ENCODE results near the gene TBX1.

DNA sequence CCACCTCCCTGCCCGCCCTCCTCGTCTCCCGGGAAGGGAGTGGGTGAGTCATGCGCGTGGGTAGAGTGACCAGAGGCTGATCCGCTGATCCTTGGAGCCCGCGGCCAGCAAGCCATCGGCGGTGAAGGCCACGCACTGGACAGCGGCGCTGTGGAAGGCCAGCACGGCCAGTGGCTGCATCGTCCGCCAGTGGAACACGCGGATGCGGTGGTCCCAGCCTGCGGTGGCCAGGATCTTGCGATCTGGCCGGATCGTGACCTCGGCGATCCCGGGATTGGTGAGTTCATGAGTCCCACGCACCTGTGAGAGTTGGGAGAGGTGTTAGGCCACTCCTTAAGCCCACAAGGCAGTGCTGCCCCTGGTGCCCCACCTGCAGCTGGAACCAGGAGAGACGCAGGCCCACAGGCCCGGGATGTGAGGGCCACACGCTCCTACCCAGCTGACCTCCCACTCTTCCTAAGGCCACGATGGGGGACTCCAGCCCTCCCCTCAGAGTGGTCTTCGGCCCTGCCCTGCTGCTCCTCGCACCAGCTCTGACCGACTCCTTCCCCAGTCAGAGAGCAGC is 28.2 kb downstream of the TBX1 start:
- TF ChIP-seq, protein P1, sequence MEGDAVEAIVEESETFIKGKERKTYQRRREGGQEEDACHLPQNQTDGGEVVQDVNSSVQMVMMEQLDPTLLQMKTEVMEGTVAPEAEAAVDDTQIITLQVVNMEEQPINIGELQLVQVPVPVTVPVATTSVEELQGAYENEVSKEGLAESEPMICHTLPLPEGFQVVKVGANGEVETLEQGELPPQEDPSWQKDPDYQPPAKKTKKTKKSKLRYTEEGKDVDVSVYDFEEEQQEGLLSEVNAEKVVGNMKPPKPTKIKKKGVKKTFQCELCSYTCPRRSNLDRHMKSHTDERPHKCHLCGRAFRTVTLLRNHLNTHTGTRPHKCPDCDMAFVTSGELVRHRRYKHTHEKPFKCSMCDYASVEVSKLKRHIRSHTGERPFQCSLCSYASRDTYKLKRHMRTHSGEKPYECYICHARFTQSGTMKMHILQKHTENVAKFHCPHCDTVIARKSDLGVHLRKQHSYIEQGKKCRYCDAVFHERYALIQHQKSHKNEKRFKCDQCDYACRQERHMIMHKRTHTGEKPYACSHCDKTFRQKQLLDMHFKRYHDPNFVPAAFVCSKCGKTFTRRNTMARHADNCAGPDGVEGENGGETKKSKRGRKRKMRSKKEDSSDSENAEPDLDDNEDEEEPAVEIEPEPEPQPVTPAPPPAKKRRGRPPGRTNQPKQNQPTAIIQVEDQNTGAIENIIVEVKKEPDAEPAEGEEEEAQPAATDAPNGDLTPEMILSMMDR (optimal IDR thresholded peaks at IDR 0.05 in 1 of 3, IDR thresholded peaks at IDR 0.05 in 1 of 3, conservative IDR thresholded peaks at IDR 0.05 in 1 of 3; ENCODE audit: extremely low read depth in 1 of 3, insufficient read depth in 2 of 3, low read length in 3 of 3) = no peak
- no peak for TF ChIP-seq EZH2 (IDR thresholded peaks at IDR 0.05; ENCODE audit: low read length)

Measured in keratinocyte (primary cell).